GM18520 (cell line): ENCODE results near the gene ZIC1.

Source experiments
- ATAC-seq: cut with Tn5 transposase; IDR thresholded peaks from one replicate; pipeline ENCODE4 v1.9.1; 2021; ENCODE audit not compliant: unreplicated experiment

Gene ZIC1

GRCh38 chr3:147408188-147409100 is 721 bp upstream of the ZIC1 start:
- no peak for ATAC-seq

GRCh38 chr3:147410116-147410525 is 956 bp downstream of the ZIC1 start:
- ATAC-seq: no peak

- ATAC-seq: no peak
These were observed 1.5 kb downstream of the ZIC1 start for GRCh38 chr3:147410526-147411237.

GRCh38 chr3:147411238-147411814 is 2.2 kb downstream of the ZIC1 start:
- ATAC-seq: no peak

GRCh38 chr3:147411815-147412241 is 2.7 kb downstream of the ZIC1 start:
- ATAC-seq: no peak

GRCh38 chr3:147412261-147412916 is 3.2 kb downstream of the ZIC1 start:
- no peak for ATAC-seq

- no peak for ATAC-seq
These were observed 3.9 kb downstream of the ZIC1 start for GRCh38 chr3:147412917-147413685.

GRCh38 chr3:147413686-147414389 is 4.7 kb downstream of the ZIC1 start:
- ATAC-seq: no peak

GRCh38 chr3:147414390-147415138 is 5.4 kb downstream of the ZIC1 start:
- no peak for ATAC-seq

- ATAC-seq: no peak
These were observed 6.1 kb downstream of the ZIC1 start for GRCh38 chr3:147415286-147415685.

- no peak for ATAC-seq
These were observed 6.7 kb downstream of the ZIC1 start for GRCh38 chr3:147415874-147416273.

GRCh38 chr3:147416931-147417330 is 7.8 kb downstream of the ZIC1 start:
- ATAC-seq: no peak

GRCh38 chr3:147417551-147418295 is 8.6 kb downstream of the ZIC1 start:
- no peak for ATAC-seq

- ATAC-seq: no peak
These were observed 9.2 kb downstream of the ZIC1 start for GRCh38 chr3:147418371-147418781.

GRCh38 chr3:147418808-147419701 is 9.9 kb downstream of the ZIC1 start:
- no peak for ATAC-seq

GRCh38 chr3:147419781-147420224 is 10.6 kb downstream of the ZIC1 start:
- no peak for ATAC-seq
